ENCODE measurements around the gene DHRS9. TPM values are rescaled to one million over a fixed set of nuclear protein-coding genes. Genes with fewer than 3 reads are reported as not detected.
"Not testable (repeated sequence)": the region's sequence is repeated elsewhere in the genome, so short reads cannot be mapped to it uniquely, and the experiment has no call there.

Gene DHRS9
- total RNA-seq, 2 donors from 2014 or later, result 0.71 to 1.5 TPM

GRCh38 chr2:169119851-169120250, 50.5 kb downstream of the DHRS9 start:
- no peaks in the 10 kb centered on the region for H3K36me3 Mint-ChIP-seq (ENCODE audit: low read depth)
- H3K4me1 Mint-ChIP-seq, result no peaks in the 10 kb centered on the region
- no peaks in the 10 kb centered on the region for H3K9me3 Mint-ChIP-seq

GRCh38 chr2:169129703-169130243, 60.4 kb downstream of the DHRS9 start:
- ATAC-seq (replicated peaks), result no peak
- Mint-ChIP-seq H3K27me3 (no peaks in the 10 kb centered on the region), H3K27ac (no peak overlapping the region), H3K36me3 (ENCODE audit: low read depth) (no peaks in the 10 kb centered on the region), H3K4me1 (no peaks in the 10 kb centered on the region), H3K4me3 (no peak overlapping the region), H3K9me3 (no peaks in the 10 kb centered on the region)

More at GRCh38 chr2:169119851-169120250, 50.5 kb downstream of the DHRS9 start:
- no peak for ATAC-seq (replicated peaks)
- H3K4me3 Mint-ChIP-seq, result no peak overlapping the region
- no peak overlapping the region for H3K27ac Mint-ChIP-seq
- H3K27me3 Mint-ChIP-seq, result peaks cover 22% of the 10 kb centered on the region

- no peaks in the 10 kb centered on the region for H3K9me3 Mint-ChIP-seq
- no peaks in the 10 kb centered on the region for H3K27me3 Mint-ChIP-seq
- no peaks in the 10 kb centered on the region for H3K36me3 Mint-ChIP-seq (ENCODE audit: low read depth)
- H3K27ac Mint-ChIP-seq, result no peak overlapping the region
- H3K4me1 Mint-ChIP-seq, result no peaks in the 10 kb centered on the region
- no peak overlapping the region for H3K4me3 Mint-ChIP-seq
- peak; percentile 91 for ATAC-seq (replicated peaks)
These were observed 62.5 kb downstream of the DHRS9 start for GRCh38 chr2:169131587-169132512.

GRCh38 chr2:169134272-169134671, 64.9 kb downstream of the DHRS9 start:
- H3K36me3 Mint-ChIP-seq (ENCODE audit: low read depth); ATAC-seq (replicated peaks); H3K4me1 Mint-ChIP-seq; H3K27ac Mint-ChIP-seq; H3K27me3 Mint-ChIP-seq; H3K9me3 Mint-ChIP-seq; H3K4me3 Mint-ChIP-seq: not testable (repeated sequence)

GRCh38 chr2:169136428-169136827, 67.1 kb downstream of the DHRS9 start:
- H3K27ac Mint-ChIP-seq; H3K9me3 Mint-ChIP-seq; H3K4me1 Mint-ChIP-seq; ATAC-seq (replicated peaks); H3K36me3 Mint-ChIP-seq (ENCODE audit: low read depth); H3K27me3 Mint-ChIP-seq; H3K4me3 Mint-ChIP-seq: not testable (repeated sequence)

GRCh38 chr2:169136885-169137534, 67.6 kb downstream of the DHRS9 start:
- Mint-ChIP-seq H3K9me3 (no peaks in the 10 kb centered on the region), H3K4me3 (no peak overlapping the region), H3K27ac (no peak overlapping the region), H3K4me1 (no peaks in the 10 kb centered on the region), H3K27me3 (no peaks in the 10 kb centered on the region), H3K36me3 (ENCODE audit: low read depth) (no peaks in the 10 kb centered on the region)
- no peak for ATAC-seq (replicated peaks)

GRCh38 chr2:169137924-169138323, 68.6 kb downstream of the DHRS9 start:
- no peaks in the 10 kb centered on the region for H3K36me3 Mint-ChIP-seq (ENCODE audit: low read depth)
- H3K4me3 Mint-ChIP-seq, result no peak overlapping the region
- no peaks in the 10 kb centered on the region for H3K9me3 Mint-ChIP-seq
- H3K27ac Mint-ChIP-seq, result no peak overlapping the region
- H3K4me1 Mint-ChIP-seq, result no peaks in the 10 kb centered on the region
- no peaks in the 10 kb centered on the region for H3K27me3 Mint-ChIP-seq
- ATAC-seq (replicated peaks), result no peak

GRCh38 chr2:169139145-169139544, 69.8 kb downstream of the DHRS9 start:
- Mint-ChIP-seq H3K9me3 (no peaks in the 10 kb centered on the region), H3K4me1 (no peaks in the 10 kb centered on the region), H3K36me3 (ENCODE audit: low read depth) (no peaks in the 10 kb centered on the region), H3K27ac (no peak overlapping the region), H3K4me3 (no peak overlapping the region), H3K27me3 (no peaks in the 10 kb centered on the region)
- no peak for ATAC-seq (replicated peaks)

GRCh38 chr2:169139993-169140767, 70.8 kb downstream of the DHRS9 start:
- H3K4me1 Mint-ChIP-seq, result no peaks in the 10 kb centered on the region
- no peaks in the 10 kb centered on the region for H3K27me3 Mint-ChIP-seq
- H3K9me3 Mint-ChIP-seq, result no peaks in the 10 kb centered on the region
- no peaks in the 10 kb centered on the region for H3K36me3 Mint-ChIP-seq (ENCODE audit: low read depth)
- H3K4me3 Mint-ChIP-seq, result no peak overlapping the region
- H3K27ac Mint-ChIP-seq, result no peak overlapping the region
- no peak for ATAC-seq (replicated peaks)

- peaks cover 2% of the 10 kb centered on the region for H3K27me3 Mint-ChIP-seq
- H3K36me3 Mint-ChIP-seq (ENCODE audit: low read depth), result no peaks in the 10 kb centered on the region
- H3K4me3 Mint-ChIP-seq, result no peak overlapping the region
- H3K9me3 Mint-ChIP-seq, result no peaks in the 10 kb centered on the region
- H3K27ac Mint-ChIP-seq, result no peak overlapping the region
- no peaks in the 10 kb centered on the region for H3K4me1 Mint-ChIP-seq
- peak; percentile 88 for ATAC-seq (replicated peaks)
These were observed 72.5 kb downstream of the DHRS9 start for GRCh38 chr2:169141713-169142352.

- Mint-ChIP-seq H3K9me3 (no peaks in the 10 kb centered on the region), H3K4me3 (no peak overlapping the region), H3K4me1 (no peaks in the 10 kb centered on the region), H3K27ac (no peak overlapping the region), H3K36me3 (ENCODE audit: low read depth) (no peaks in the 10 kb centered on the region), H3K27me3 (peaks cover 7% of the 10 kb centered on the region)
- no peak for ATAC-seq (replicated peaks)
These were observed 74.6 kb downstream of the DHRS9 start for GRCh38 chr2:169143998-169144397.

Measured in activated T-helper 17 cell treated with anti-CD3 and anti-CD28 coated beads, Interleukin-2, amount 50 U/mL, for 72 hours (primary cell).